Measurements from ENCODE around the gene BANP. TPM values are rescaled to one million over a fixed set of nuclear protein-coding genes. Genes with fewer than 3 reads are reported as not detected.

BANP gene
- total and polyA plus RNA-seq, 11 donors, result 7.2 to 20.7 (median 13.3) TPM

GRCh38 chr16:87955302-87956097 is 4.3 kb downstream of the BANP start:
- peaks cover 0 to 73% (median 39%) of the 10 kb centered on the region in 12 donors for H3K4me1 ChIP-seq
- no peak for TF ChIP-seq CTCF (IDR thresholded peaks at IDR 0.05)
- TF ChIP-seq POLR2A (IDR thresholded peaks at IDR 0.05), result no peak
- H3K27me3 ChIP-seq, result no peaks in the 10 kb centered on the region
- DNase-seq (no peak), ATAC-seq (no peak)
- H3K27ac ChIP-seq, result peak overlapping the region in 10 of 12 donors; percentile 10 to 99 (median 48)
- H3K4me3 ChIP-seq, result peak overlapping the region in 2 of 12 donors; percentile 39 to 44
- peaks cover 0 to 9% (median 0%) of the 10 kb centered on the region in 9 donors for H3K36me3 ChIP-seq
- H3K9me3 ChIP-seq, result no peaks in the 10 kb centered on the region
- WGBS, 4 donors, result 81 to 87% (median 85%) methylated on average over 18 of the region's 18 CpGs
- intact Hi-C loops (cut with DNase I), result loop anchor here in 1 of 10 donors (10.0 kb wide), 1 partner anchor 579 kb away; no protein-coding TSS in a partner anchor

DNA sequence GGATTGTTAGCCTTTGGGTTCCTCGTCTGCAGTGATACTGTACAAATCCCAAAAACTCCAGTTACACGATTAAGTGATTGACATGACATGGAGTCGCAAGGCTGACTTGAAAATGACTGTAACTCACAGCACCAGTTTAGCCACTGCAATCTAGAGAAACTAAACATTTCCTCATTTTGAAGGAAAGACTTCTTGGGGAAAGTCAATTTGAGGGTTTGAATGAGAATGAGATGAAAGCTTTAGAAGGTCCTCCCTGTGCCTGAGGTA is 4.8 kb downstream of the BANP start:
- intact Hi-C loops (cut with DNase I), result loop anchor here in 1 of 10 donors (10.0 kb wide), 1 partner anchor 579 kb away; no protein-coding TSS in a partner anchor
- no peak for DNase-seq
- WGBS, 4 donors, result 40 to 68% (median 60%) methylated on average over 3 of the region's 3 CpGs
- Histone ChIP-seq H3K27me3 (no peaks in the 10 kb centered on the region), H3K4me1 (peaks cover 0 to 74% (median 39%) of the 10 kb centered on the region in 12 donors), H3K27ac (peak overlapping the region; percentile 10 to 99 (median 48)), H3K9me3 (no peaks in the 10 kb centered on the region), H3K4me3 (peak overlapping the region in 5 of 12 donors; percentile 34 to 44 (median 39)), H3K36me3 (peaks cover 0 to 9% (median 0%) of the 10 kb centered on the region in 9 donors)
- TF ChIP-seq CTCF (IDR thresholded peaks at IDR 0.05), result no peak
- no peak for TF ChIP-seq POLR2A (IDR thresholded peaks at IDR 0.05)
- no peak for ATAC-seq

DNA sequence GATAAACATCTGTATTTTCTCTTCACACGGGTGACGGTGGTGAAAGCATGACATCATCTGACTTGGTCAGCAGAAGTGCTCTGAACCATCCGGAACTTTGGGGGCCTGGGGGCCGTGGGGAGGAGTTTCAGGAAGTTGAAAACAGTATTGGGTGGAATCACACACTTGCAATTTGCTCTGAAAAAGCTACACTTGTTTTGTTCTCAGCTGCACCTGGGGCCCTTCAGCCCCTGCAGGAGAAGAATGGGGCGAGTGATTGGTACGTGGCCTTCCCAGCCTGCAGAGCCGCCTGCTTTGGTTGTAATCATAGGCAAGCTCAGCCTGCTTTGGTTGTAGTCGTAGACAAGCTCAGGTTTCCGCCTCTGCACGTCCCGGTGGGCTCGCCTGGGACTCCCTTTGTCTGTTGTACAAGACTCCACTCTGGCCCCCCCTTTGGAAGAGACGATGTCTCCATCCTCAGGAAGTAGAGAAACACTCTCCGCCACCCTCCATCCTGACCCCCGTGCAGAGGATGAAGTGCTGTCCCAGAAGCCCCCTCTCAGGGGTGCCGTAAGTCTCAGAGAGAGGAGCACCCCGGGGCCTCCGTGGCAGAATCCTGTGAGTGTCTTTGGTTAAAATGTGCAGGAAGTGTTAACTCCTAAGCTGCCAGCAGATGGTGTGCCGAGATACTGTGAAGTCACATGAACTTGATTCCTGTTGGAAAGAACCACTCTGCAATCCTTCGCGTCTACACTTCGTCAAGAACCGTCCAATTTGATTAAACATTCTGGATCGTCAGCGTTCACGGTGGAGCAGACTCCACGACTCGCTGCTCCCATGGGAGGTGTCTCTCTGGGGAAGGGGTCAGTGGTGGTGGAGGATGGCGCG is 5.4 kb downstream of the BANP start:
- Histone ChIP-seq H3K9me3 (no peaks in the 10 kb centered on the region), H3K4me3 (peak overlapping the region in 7 of 12 donors; percentile 21 to 44 (median 36)), H3K4me1 (peaks cover 0 to 74% (median 39%) of the 10 kb centered on the region in 12 donors), H3K27me3 (no peaks in the 10 kb centered on the region), H3K36me3 (peaks cover 0 to 9% (median 0%) of the 10 kb centered on the region in 9 donors), H3K27ac (peak overlapping the region; percentile 19 to 99 (median 56))
- WGBS, 4 donors, result 28 to 38% (median 33%) methylated on average over 18 to 30 of the region's 30 CpGs
- TF ChIP-seq CTCF (IDR thresholded peaks at IDR 0.05) (peak in 3 of 12 donors; percentile 12 to 26 (median 18)), POLR2A (IDR thresholded peaks at IDR 0.05) (no peak)
- peak; percentile 2 to 66 (median 13) for ATAC-seq
- intact Hi-C loops (cut with DNase I), result loop anchor here in 1 of 10 donors (10.0 kb wide), 1 partner anchor 578 kb away; no protein-coding TSS in a partner anchor
- DNase-seq, result peak; percentile 62 to 72 (median 68)

All from heart left ventricle (tissue), 16 donors.